Kidney epithelial cell (primary cell): ENCODE results near the gene MYDGF. TPM values are rescaled to one million over a fixed set of nuclear protein-coding genes. Genes with fewer than 3 reads are reported as not detected.
A peak's percentile ranks its signal among the peaks of the same experiment; 100 is the strongest.

ENCODE experiments used
- DNase-seq: peaks from one replicate; pipeline ENCODE4 v3.0.0-alpha.2; 2010; ENCODE audit warnings: low read depth
- H3K27me3 ChIP-seq: 2 replicates; pipeline ENCODE4 v1.6.0; 2011; ENCODE audit warnings: low read length; ENCODE audit not compliant: control insufficient read depth, insufficient read depth
- H3K36me3 ChIP-seq: 2 replicates; pipeline ENCODE4 v1.5.1; 2011; ENCODE audit warnings: low read length; ENCODE audit not compliant: control insufficient read depth, insufficient read depth
- H3K4me3 ChIP-seq: 2 replicates; pipeline ENCODE4 v1.5.1; 2011; ENCODE audit warnings: low read depth, mild to moderate bottlenecking, control low read depth, low read length
- CTCF ChIP-seq: IDR thresholded peaks from 2 replicates; pipeline ENCODE4 v1.5.1; 2011; ENCODE audit warnings: mild to moderate bottlenecking, moderate library complexity, low read length, control low read depth, inconsistent platforms; ENCODE audit not compliant: insufficient read depth, poor library complexity, severe bottlenecking
- total RNA-seq: library from RNA; depleted of rRNA; stranded (reverse); fragments of >200 nt; gene quantifications from 2 replicates; pipeline ENCODE4 v1.2.3, GENCODE V29; 2015

MYDGF gene
- total RNA-seq, 1 donor from 2014 or later, result 173 TPM

DNA sequence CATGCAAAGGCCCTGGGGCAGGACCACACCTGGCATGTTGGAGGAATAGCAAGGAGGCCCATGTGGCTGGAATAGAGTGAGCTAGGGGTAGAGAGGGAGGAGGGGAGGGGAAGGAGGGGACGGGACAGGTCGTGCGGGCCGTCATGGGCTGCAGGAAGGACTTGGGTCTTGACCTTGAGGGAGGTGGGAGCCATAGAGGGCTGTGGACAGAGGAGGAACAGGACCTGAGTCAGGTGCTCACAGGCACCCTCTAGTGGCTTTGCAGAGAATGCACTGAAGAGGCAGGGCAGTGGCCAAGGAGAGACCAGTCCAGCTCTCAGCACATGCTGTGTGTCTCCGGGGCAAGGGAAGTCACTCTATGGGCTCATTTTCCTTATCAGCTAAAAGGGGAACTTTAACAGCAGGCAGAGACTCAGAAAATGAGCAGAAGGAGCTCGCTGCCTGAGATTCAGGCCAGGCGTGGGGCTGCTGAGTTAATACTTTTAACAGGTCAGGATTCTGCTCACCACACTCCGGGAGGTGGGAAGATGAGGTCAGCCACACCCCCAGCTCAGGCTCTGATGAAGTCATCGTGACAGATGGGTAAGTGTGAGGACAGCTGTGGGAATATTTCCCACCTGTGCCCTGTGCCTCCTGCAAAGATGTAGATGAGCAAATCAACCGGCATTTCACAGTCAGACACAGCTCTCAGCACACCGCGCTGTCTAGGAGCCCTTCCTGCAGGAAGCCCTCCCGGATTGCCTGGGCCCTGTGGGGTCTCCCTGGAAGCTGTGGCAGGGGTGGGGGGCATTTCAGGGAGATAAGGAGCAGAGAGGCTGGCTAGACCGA lies 36.8 kb downstream of the MYDGF start:
- no peaks in the 10 kb centered on the region for H3K36me3 ChIP-seq
- H3K27me3 ChIP-seq, result no peaks in the 10 kb centered on the region
- TF ChIP-seq CTCF, result peak; percentile 96
- peak; percentile 80 for DNase-seq
- H3K4me3 ChIP-seq, result no peak overlapping the region

- TF ChIP-seq CTCF, result peak; percentile 49
- no peaks in the 10 kb centered on the region for H3K36me3 ChIP-seq
- H3K4me3 ChIP-seq, result no peak overlapping the region
- no peak for DNase-seq
- H3K27me3 ChIP-seq, result peaks cover 14% of the 10 kb centered on the region
Observed at GRCh38 chr19:4624733-4625362, 45.3 kb downstream of the MYDGF start.

- no peak for TF ChIP-seq CTCF
Observed at GRCh38 chr19:4624301-4624700, 45.8 kb downstream of the MYDGF start.

GRCh38 chr19:4622695-4623421 lies 47.3 kb downstream of the MYDGF start:
- no peak for DNase-seq
- no peak for TF ChIP-seq CTCF
- peaks cover 29% of the 10 kb centered on the region for H3K27me3 ChIP-seq
- H3K4me3 ChIP-seq, result no peak overlapping the region
- H3K36me3 ChIP-seq, result no peaks in the 10 kb centered on the region

More at GRCh38 chr19:4624301-4624700, 45.8 kb downstream of the MYDGF start:
- Histone ChIP-seq H3K27me3 (peaks cover 19% of the 10 kb centered on the region), H3K36me3 (no peaks in the 10 kb centered on the region), H3K4me3 (no peak overlapping the region)
- DNase-seq, result no peak

GRCh38 chr19:4620675-4621074 lies 49.5 kb downstream of the MYDGF start:
- peaks cover 36% of the 10 kb centered on the region for H3K27me3 ChIP-seq
- no peak for DNase-seq
- H3K4me3 ChIP-seq, result no peak overlapping the region
- no peaks in the 10 kb centered on the region for H3K36me3 ChIP-seq
- no peak for TF ChIP-seq CTCF
